PC-3 (cell line): ENCODE data around the gene CD9. TPM values are rescaled to one million over a fixed set of nuclear protein-coding genes. Genes with fewer than 3 reads are reported as not detected.

Experiments
- ATAC-seq: fragments of 200-7000 bp; cut with Tn5 transposase; 2 replicates; pipeline ENCODE4 v1.9.1; 2020; ENCODE audit warnings: mild to moderate bottlenecking, moderate library complexity
- BruUV-seq: library from RNA; stranded (reverse); fragments of 400-500 nt; replicated peaks from 2 replicates; lab custom pipeline; 2021; lab: Mats Ljungman, UMichigan
- CTCF ChIA-PET: fragments of 300-600 bp; sonication (Branson Sonifier 250); formaldehyde crosslinking; loops from one replicate; lab custom pipeline; 2022; ENCODE audit warnings: antibody characterized with exemption; lab: Charles Lee
- POLR2A ChIA-PET: fragments of 300-600 bp; sonication (Branson Sonifier 250); formaldehyde crosslinking; loops from one replicate; lab custom pipeline; 2022; ENCODE audit warnings: antibody characterized with exemption; ENCODE audit not compliant: unreplicated experiment; lab: Charles Lee
- DNase-seq: peaks from one replicate; pipeline ENCODE4 v3.0.0-alpha.2; 2015
- H2AFZ ChIP-seq: fragments of 300-600 bp; sonication (generic); 2 replicates; pipeline ENCODE4 v1.6.0; 2016; ENCODE audit warnings: antibody characterized with exemption, low read length
- H3F3A ChIP-seq: fragments of 300-600 bp; sonication (generic); one replicate; pipeline ENCODE4 v1.6.0; 2017; ENCODE audit warnings: antibody characterized with exemption, low read length, control low read depth, mild to moderate bottlenecking; ENCODE audit not compliant: unreplicated experiment
- H3K27ac ChIP-seq: fragments of 300-600 bp; sonication (generic); 2 replicates; pipeline ENCODE4 v1.5.1; 2016; ENCODE audit warnings: mild to moderate bottlenecking, low read length
- H3K27me3 ChIP-seq: fragments of 300-600 bp; sonication (generic); 2 replicates; pipeline ENCODE4 v1.6.1; 2016; ENCODE audit warnings: low read length, mixed read lengths
- H3K36me3 ChIP-seq: fragments of 300-600 bp; sonication (generic); 2 replicates; pipeline ENCODE4 v1.6.1; 2016; ENCODE audit warnings: low read depth, mixed run types, low read length, mixed read lengths
- H3K4me1 ChIP-seq: fragments of 300-600 bp; sonication (generic); 2 replicates; pipeline ENCODE4 v1.5.1; 2016; ENCODE audit warnings: low read length; ENCODE audit not compliant: insufficient read depth
- H3K4me2 ChIP-seq: fragments of 300-600 bp; sonication (generic); 2 replicates; pipeline ENCODE4 v1.6.0; 2016; ENCODE audit warnings: low read length
- H3K4me3 ChIP-seq: fragments of 300-600 bp; sonication (generic); 2 replicates; pipeline ENCODE4 v1.5.1; 2016; ENCODE audit warnings: mild to moderate bottlenecking, low read length, mixed read lengths
- H3K79me2 ChIP-seq: fragments of 300-600 bp; sonication (generic); 2 replicates; pipeline ENCODE4 v1.6.1; 2017; ENCODE audit warnings: low read length, mixed read lengths
- H3K9ac ChIP-seq: fragments of 300-600 bp; sonication (generic); 2 replicates; pipeline ENCODE4 v1.6.0; 2016; ENCODE audit warnings: mild to moderate bottlenecking, low read length
- H3K9me2 ChIP-seq: fragments of 300-600 bp; sonication (generic); replicated peaks from 2 replicates; pipeline ENCODE4 v1.6.1; 2016; ENCODE audit warnings: mixed run types, low read length, mixed read lengths
- H3K9me3 ChIP-seq: fragments of 300-600 bp; sonication (generic); 2 replicates; pipeline ENCODE4 v1.6.1; 2016; ENCODE audit warnings: low read length, mixed read lengths
- H4K20me1 ChIP-seq: fragments of 300-600 bp; sonication (generic); 2 replicates; pipeline ENCODE4 v1.6.1; 2016; ENCODE audit warnings: low read length, mixed read lengths
- CTCF ChIP-seq: fragments of 300-600 bp; sonication (generic); conservative IDR thresholded peaks from 2 replicates; pipeline ENCODE4 v1.5.1; 2017; ENCODE audit warnings: antibody characterized with exemption, low read depth, mild to moderate bottlenecking, low read length
- EZH2 ChIP-seq: fragments of 300-600 bp; sonication (generic); IDR thresholded peaks from one replicate; pipeline ENCODE4 v1.6.1; 2017; ENCODE audit warnings: antibody characterized with exemption, mild to moderate bottlenecking, low read length; ENCODE audit not compliant: unreplicated experiment
- EZH2phosphoT487 ChIP-seq: fragments of 300-600 bp; sonication (generic); IDR thresholded peaks from 2 replicates; pipeline ENCODE4 v1.6.1; 2018; ENCODE audit warnings: mild to moderate bottlenecking, antibody characterized with exemption, low read length, borderline replicate concordance
- intact Hi-C: fragments of 100-400 bp; cut with micrococcal nuclease; formaldehyde crosslinking; loops from 2 replicates; pipeline ENCODE4 v1.9.0; 2023
- total RNA-seq: library from RNA; depleted of rRNA; stranded (reverse); fragments of >200 nt; gene quantifications from 2 replicates; pipeline ENCODE4 v1.2.3, GENCODE V29; 2014

Gene CD9
- total RNA-seq, 1 experiment from 2014 or later, result 174 TPM

- H3K9ac ChIP-seq, result no peak overlapping the region
These were observed 22.4 kb upstream of the CD9 start for GRCh38 chr12:6177642-6178358.

GRCh38 chr12:6178981-6179761 lies 21.0 kb upstream of the CD9 start:
- no peaks in the 10 kb centered on the region for H4K20me1 ChIP-seq
- no peaks in the 10 kb centered on the region for H3K36me3 ChIP-seq
- H3K27ac ChIP-seq, result no peak overlapping the region
- H2AFZ ChIP-seq, result no peak overlapping the region
- H3K9ac ChIP-seq, result no peak overlapping the region
- ChIA-PET CTCF (no interaction called here), POLR2A (no interaction called here)
- no peaks in the 10 kb centered on the region for H3F3A ChIP-seq
- no peaks in the 10 kb centered on the region for H3K79me2 ChIP-seq
- BruUV-seq, result no TSS peak
- H3K27me3 ChIP-seq, result no peaks in the 10 kb centered on the region
- no peaks in the 10 kb centered on the region for H3K9me2 ChIP-seq
- no peak overlapping the region for H3K4me2 ChIP-seq
- peaks cover 31% of the 10 kb centered on the region for H3K4me1 ChIP-seq
- TF ChIP-seq EZH2phosphoT487 (no peak), CTCF (no peak), EZH2 (no peak)
- no peak overlapping the region for H3K4me3 ChIP-seq
- ATAC-seq, result no peak
- DNase-seq, result no peak
- intact Hi-C loops, result no loop called here
- H3K9me3 ChIP-seq, result no peaks in the 10 kb centered on the region

More at GRCh38 chr12:6177642-6178358, 22.4 kb upstream of the CD9 start:
- CTCF ChIA-PET, result no interaction called here
- Histone ChIP-seq H3K9me3 (no peaks in the 10 kb centered on the region), H2AFZ (no peak overlapping the region), H3K36me3 (no peaks in the 10 kb centered on the region), H3K27me3 (no peaks in the 10 kb centered on the region), H3K9me2 (no peaks in the 10 kb centered on the region), H3K79me2 (no peaks in the 10 kb centered on the region), H4K20me1 (no peaks in the 10 kb centered on the region), H3K4me1 (peaks cover 31% of the 10 kb centered on the region), H3K4me3 (no peak overlapping the region), H3F3A (no peaks in the 10 kb centered on the region), H3K27ac (no peak overlapping the region), H3K4me2 (no peak overlapping the region)
- no peak for DNase-seq
- no TSS peak for BruUV-seq
- intact Hi-C loops, result no loop called here
- POLR2A ChIA-PET, result no interaction called here
- TF ChIP-seq EZH2phosphoT487 (no peak), CTCF (no peak), EZH2 (no peak)
- no peak for ATAC-seq
